ENCODE results near the gene KIAA1217.
"Not testable (repeated sequence)": the region's sequence is repeated elsewhere in the genome, so short reads cannot be mapped to it uniquely, and the experiment has no call there.

The KIAA1217 gene

DNA sequence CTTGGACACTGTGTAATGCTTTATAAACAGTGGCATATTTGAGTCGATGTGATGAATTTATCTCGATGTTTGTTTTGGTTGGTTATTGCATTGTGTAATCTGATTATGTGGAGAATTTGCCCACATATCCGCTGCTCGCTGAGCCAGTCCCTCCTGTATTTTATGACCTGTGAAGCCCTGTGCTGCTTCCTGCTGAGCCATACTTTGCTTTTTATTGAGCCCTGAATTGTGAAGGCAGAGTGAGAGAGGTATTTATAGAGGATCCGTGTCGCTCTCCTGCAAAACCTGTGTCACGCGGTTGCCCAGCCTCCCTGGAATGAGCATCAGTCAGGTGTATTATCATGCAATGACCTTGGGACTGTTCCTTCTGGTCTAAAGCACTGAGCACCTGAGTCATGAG lies 261.1 kb downstream of the KIAA1217 start:
- DNase-seq, result no peak

- DNase-seq, result no peak
These were observed 266.7 kb downstream of the KIAA1217 start for GRCh38 chr10:24475598-24475997.

DNA sequence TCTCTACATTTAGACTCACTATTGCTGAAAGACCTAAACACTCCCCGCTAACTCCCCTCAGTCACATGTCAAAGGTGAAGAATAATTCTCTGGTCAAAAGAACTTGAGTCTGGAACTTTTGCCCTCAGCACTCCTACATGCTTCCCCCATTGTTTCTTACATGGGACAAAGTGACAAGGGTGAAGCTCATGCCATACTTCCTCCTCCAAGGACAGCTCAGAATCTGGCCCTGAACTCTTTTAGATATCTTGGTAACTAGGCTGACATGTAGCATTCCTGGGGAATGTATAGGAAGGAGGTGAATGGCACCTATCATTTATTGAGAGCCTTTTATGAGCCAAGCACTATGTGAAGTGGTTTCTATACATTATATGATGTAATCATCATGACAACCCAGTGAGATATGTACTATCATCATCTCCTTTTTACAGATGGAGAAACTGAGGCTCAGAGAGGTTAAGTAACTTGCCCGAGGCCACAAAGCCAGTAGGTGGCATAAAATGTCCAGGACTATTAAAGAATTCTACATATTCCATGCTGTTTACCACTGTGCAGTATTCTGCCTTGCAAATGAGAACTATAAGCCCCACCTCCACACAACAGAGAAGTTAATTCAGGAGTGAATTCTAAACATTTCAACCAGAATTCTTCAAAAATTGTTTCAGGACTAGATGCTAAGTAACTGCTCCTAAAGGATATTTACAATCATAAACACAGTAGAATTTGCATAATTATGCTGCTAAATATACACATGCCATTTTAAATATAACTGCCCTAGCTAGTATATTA lies 268.2 kb downstream of the KIAA1217 start:
- DNase-seq, result no peak

GRCh38 chr10:24477915-24478314 lies 269.0 kb downstream of the KIAA1217 start:
- no peak for DNase-seq

- DNase-seq, result no peak
These were observed 270.9 kb downstream of the KIAA1217 start for GRCh38 chr10:24479806-24480205.

DNA sequence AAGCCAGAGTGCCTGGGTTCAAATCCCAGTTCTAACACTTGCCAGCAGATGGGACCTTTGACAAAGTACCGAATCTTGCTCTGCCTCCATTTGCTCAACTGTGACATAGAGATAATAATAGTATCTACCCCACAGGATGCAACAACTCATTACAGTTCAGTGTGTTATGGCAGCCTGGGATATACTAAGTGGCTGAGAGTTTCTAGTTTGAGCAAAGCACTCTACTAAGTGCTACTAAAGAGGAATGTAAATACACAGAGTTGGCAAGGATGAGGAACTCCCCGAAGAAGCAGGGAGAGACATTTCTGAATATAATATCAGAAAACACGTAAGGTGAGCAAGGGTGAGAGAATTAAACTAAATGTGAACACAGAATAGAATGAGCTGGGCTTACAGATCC lies 271.5 kb downstream of the KIAA1217 start:
- no peak for DNase-seq

GRCh38 chr10:24481241-24481640 lies 272.3 kb downstream of the KIAA1217 start:
- DNase-seq, result no peak

- DNase-seq, result not testable (repeated sequence)
These were observed 273.8 kb downstream of the KIAA1217 start for GRCh38 chr10:24482713-24483112.

- DNase-seq, result peak; percentile 4
These were observed 274.8 kb downstream of the KIAA1217 start for GRCh38 chr10:24483701-24484100.

DNA sequence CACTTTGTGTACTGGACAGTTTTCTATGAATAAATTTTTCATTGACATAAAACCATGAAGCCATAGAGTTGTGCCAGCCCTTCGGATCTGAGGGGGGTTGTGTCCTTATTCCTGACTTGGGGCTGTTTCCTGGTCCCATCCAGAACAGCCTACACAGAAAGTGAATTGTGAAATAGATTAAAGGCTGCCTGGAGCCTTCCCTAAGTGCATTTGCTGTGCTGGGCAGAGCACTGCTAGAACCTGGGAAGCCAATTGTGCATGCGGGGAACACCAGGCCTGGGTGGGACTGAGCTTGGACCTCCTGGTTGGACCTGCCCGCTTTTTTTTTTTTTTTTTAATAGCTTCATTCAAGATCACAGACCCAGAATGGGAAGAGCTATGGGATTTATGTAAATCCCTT lies 275.8 kb downstream of the KIAA1217 start:
- no peak for DNase-seq

GRCh38 chr10:24485304-24485703 lies 276.4 kb downstream of the KIAA1217 start:
- DNase-seq, result no peak

- DNase-seq, result no peak
These were observed 279.7 kb downstream of the KIAA1217 start for GRCh38 chr10:24488631-24489030.

GRCh38 chr10:24493165-24493564 lies 284.2 kb downstream of the KIAA1217 start:
- DNase-seq, result no peak

- DNase-seq, result no peak
These were observed 285.3 kb downstream of the KIAA1217 start for GRCh38 chr10:24494236-24494635.

- no peak for DNase-seq
These were observed 285.8 kb downstream of the KIAA1217 start for GRCh38 chr10:24494777-24495176.

DNA sequence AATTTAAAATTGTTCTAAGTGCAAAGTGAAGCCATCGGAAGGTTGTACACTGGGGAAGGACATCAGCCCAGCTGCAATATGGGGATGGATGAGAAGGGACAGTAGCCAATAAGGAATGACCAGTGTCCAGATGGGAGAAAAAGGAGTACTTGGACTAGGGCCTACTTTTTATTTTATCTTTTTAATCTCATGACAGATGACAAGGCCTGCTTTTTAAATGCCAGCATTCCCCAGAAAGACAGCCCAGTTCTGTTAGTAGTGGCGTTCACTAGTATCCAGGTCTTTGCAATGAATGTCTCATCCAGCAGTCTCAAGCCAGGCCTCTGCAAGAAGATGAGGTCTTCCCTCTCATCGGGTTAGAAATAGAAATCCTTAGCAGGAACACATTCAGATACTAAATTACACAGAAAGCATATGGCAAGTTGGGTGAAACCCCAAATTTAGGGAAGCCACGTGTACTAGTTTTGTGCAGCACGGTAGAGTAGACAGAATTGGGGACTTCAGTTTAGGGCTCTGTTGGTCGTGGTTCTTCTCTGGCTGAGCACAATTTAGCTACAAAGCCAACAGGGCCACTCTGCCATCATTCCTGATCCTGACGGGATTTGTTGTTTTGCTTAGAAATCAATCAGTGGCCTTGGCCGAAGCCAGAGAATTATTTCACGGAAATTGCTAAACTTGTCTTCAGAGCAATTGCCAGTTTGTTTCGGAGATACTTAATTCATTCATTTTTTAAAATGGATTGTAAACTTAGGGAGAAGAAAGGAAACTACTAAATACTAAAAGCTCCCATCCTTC lies 286.9 kb downstream of the KIAA1217 start:
- no peak for DNase-seq

DNA sequence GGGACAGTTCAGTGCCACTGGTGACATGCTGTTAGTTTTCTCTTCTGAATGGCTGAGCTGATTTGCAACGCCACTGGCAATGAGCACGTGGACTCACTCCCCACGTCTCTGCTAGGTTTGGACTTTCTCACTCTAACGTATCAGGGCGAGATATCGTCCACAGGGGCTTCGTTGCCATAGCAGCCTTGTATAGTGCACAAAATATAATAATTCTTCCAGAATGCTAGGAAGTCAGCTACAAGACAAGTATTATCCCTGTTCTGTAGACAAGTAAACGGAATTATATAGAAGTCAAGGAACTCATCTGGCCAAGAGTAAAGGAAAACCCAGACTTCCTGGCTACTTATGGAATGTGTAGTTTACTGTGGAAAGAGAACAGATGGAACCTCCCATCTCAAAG lies 288.0 kb downstream of the KIAA1217 start:
- DNase-seq, result no peak

DNA sequence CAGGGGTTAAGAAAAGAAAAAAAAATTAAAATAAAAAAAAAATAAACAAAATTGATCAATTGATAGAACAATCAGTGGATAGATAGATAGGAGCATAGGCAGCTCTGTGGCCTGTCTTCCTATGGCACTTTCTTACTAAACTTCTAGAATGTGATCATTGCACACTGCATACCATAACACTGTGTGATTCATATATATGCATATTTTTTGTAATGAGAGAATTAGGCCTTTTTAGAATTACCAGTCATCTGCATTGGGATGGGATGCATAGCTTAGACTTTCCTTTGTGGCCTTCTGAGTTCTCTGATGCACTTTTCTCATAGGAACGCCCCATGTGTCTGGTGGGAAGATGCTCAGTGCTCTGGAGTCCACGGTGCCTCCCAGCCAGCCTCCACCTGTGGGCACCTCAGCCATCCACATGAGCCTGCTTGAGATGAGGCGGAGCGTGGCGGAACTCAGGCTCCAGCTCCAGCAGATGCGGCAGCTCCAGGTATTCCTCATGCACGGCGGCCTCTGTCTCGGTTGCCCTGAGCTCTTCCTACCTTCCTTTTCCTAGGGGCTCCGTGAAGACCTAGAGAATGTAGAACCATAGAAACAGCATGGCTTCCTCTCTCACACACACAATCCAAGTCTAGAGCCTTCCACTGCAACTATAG lies 292.2 kb downstream of the KIAA1217 start:
- no peak for DNase-seq

- DNase-seq, result no peak
These were observed 293.1 kb downstream of the KIAA1217 start for GRCh38 chr10:24502006-24502405.

GRCh38 chr10:24502801-24503460 lies 294.0 kb downstream of the KIAA1217 start:
- DNase-seq, result no peak

- peak; percentile 12 for DNase-seq
These were observed 294.8 kb downstream of the KIAA1217 start for GRCh38 chr10:24503461-24504320.

DNA sequence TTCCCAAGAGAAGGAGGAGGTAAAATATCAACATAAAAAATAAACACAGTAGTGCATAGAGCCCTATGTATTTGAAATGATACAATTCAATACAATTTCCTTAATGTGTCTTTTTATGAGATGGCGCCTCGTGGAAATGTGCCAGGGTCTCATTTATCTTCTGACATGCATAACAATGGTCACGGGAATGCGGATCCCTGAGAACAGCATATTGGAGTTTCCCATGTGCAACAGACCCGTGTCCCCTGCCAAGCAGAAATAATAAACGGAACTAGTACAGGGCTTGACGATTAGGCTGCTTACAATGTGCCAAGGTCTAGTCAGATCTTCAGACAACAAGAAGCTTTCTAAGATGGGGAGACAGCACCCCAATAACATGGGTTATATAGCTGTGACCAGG lies 296.8 kb downstream of the KIAA1217 start:
- no peak for DNase-seq

All from NCI-H69 (cell line).